ENCODE data around the gene BTNL8.

Gene BTNL8

DNA sequence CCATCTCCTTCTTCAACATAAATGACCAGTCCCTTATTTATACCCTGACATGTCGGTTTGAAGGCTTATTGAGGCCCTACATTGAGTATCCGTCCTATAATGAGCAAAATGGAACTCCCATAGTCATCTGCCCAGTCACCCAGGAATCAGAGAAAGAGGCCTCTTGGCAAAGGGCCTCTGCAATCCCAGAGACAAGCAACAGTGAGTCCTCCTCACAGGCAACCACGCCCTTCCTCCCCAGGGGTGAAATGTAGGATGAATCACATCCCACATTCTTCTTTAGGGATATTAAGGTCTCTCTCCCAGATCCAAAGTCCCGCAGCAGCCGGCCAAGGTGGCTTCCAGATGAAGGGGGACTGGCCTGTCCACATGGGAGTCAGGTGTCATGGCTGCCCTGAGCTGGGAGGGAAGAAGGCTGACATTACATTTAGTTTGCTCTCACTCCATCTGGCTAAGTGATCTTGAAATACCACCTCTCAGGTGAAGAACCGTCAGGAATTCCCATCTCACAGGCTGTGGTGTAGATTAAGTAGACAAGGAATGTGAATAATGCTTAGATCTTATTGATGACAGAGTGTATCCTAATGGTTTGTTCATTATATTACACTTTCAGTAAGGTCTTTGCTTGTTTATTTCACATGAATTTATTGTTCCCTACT, 51.5 kb downstream of the BTNL8 start:
- TF ChIP-seq, protein P1, sequence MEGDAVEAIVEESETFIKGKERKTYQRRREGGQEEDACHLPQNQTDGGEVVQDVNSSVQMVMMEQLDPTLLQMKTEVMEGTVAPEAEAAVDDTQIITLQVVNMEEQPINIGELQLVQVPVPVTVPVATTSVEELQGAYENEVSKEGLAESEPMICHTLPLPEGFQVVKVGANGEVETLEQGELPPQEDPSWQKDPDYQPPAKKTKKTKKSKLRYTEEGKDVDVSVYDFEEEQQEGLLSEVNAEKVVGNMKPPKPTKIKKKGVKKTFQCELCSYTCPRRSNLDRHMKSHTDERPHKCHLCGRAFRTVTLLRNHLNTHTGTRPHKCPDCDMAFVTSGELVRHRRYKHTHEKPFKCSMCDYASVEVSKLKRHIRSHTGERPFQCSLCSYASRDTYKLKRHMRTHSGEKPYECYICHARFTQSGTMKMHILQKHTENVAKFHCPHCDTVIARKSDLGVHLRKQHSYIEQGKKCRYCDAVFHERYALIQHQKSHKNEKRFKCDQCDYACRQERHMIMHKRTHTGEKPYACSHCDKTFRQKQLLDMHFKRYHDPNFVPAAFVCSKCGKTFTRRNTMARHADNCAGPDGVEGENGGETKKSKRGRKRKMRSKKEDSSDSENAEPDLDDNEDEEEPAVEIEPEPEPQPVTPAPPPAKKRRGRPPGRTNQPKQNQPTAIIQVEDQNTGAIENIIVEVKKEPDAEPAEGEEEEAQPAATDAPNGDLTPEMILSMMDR (IDR thresholded peaks at IDR 0.05; ENCODE audit: borderline replicate concordance, control extremely low read depth, extremely low read depth, insufficient read depth, missing control alignments): no peak
- in situ Hi-C loops (cut with MboI; ENCODE audit: low sequenced_read_pairs, unreplicated experiment): no loop called here
- no peak for DNase-seq (ENCODE audit: low spot score)

- in situ Hi-C loops (cut with MboI; ENCODE audit: low sequenced_read_pairs, unreplicated experiment): no loop called here
- TF ChIP-seq, protein P1 (IDR thresholded peaks at IDR 0.05; ENCODE audit: borderline replicate concordance, control extremely low read depth, extremely low read depth, insufficient read depth, missing control alignments): no peak
- DNase-seq (ENCODE audit: low spot score): no peak
These were observed 60.7 kb downstream of the BTNL8 start for GRCh38 chr5:180959661-180960060.

- in situ Hi-C loops (cut with MboI; ENCODE audit: low sequenced_read_pairs, unreplicated experiment): no loop called here
- no peak for DNase-seq (ENCODE audit: low spot score)
- TF ChIP-seq, protein P1 (IDR thresholded peaks at IDR 0.05; ENCODE audit: borderline replicate concordance, control extremely low read depth, extremely low read depth, insufficient read depth, missing control alignments): no peak
These were observed 61.2 kb downstream of the BTNL8 start for GRCh38 chr5:180960209-180960608.

DNA sequence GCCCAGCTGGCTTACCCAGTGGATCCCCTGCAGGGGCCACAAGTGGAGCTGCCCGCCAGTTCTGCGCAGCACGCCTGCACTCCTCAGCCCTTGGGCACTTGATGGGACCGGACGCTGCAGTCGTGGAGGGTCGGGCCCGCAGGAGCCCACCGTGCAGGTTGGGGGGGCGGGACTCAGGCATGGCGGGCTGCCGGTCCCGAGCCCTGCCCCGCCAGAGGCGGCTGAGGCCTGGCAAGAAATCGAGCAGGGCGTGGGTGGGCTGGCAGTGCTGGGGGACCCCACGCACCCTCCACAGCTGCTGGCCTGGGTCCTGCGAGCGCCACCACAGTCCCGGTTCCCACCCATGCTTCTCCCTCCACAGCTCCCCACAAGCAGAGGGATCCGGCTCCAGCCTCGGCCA, 70.4 kb downstream of the BTNL8 start:
- no peak for DNase-seq (ENCODE audit: low spot score)
- in situ Hi-C loops (cut with MboI; ENCODE audit: low sequenced_read_pairs, unreplicated experiment): no loop called here
- TF ChIP-seq, protein P1 (IDR thresholded peaks at IDR 0.05; ENCODE audit: borderline replicate concordance, control extremely low read depth, extremely low read depth, insufficient read depth, missing control alignments): no peak

DNA sequence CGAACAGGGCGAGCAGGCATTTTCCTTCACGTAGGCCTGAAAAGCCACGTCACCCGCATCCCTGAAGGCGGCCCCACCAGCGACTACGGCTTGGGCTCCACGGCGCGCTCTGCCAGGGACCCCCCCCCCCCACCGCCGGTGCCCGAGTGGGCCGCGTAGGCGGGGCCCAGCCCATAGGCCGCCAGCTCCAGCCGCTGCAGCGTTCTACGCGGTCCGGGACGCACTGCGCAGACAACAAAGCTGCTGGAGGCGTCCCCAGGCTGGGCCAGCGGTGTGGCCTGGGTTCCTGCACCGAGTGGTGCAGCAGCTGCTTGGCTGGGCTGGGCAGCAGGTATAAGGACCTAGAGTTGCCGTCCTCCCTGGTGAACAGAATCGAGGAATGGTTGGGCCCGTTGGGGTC, 71.4 kb downstream of the BTNL8 start:
- in situ Hi-C loops (cut with MboI; ENCODE audit: low sequenced_read_pairs, unreplicated experiment): no loop called here
- TF ChIP-seq, protein P1 (IDR thresholded peaks at IDR 0.05; ENCODE audit: borderline replicate concordance, control extremely low read depth, extremely low read depth, insufficient read depth, missing control alignments): no peak
- no peak for DNase-seq (ENCODE audit: low spot score)

DNA sequence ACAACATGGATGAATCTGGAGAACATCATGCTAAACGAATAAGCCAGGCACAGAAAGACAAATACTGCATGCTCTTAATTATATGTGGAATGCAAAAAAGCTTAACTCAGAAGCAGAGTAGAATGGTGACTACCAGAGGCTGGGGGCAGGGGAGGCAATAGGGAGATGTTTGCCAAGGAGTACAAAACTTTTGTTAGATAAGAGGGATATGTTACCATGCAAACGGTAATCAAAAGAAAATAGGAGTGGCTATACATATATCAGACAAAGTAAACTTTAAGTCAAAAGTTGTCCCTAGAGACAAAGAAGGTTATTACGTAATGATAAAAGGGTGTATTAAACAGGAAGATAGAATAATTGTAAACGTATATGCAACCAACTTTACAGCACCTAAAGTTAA, 71.9 kb downstream of the BTNL8 start:
- TF ChIP-seq, protein P1 (IDR thresholded peaks at IDR 0.05; ENCODE audit: borderline replicate concordance, control extremely low read depth, extremely low read depth, insufficient read depth, missing control alignments): no peak
- in situ Hi-C loops (cut with MboI; ENCODE audit: low sequenced_read_pairs, unreplicated experiment): no loop called here
- DNase-seq (ENCODE audit: low spot score): no peak

All from GM13976 (cell line).